ENCODE results near the gene WDR86. TPM values are rescaled to one million over a fixed set of nuclear protein-coding genes. Genes with fewer than 3 reads are reported as not detected.

WDR86 gene
- total RNA-seq, 1 donor: 1.1 TPM

Small RNA genes lying within 50 kb of the gene (small RNA-seq; reads per million reads assigned to genes)
- gene MIR3907: not detected

Other genes starting within 250 kb of the WDR86 start
- gene GBX1, start 242.3 kb downstream of the WDR86 start, total RNA-seq: not detected
- not detected for gene ASB10, start 222.8 kb downstream of the WDR86 start, total RNA-seq
- gene H2BK1, start 199.6 kb downstream of the WDR86 start, total RNA-seq: not detected
- 32.3 TPM for gene ABCF2, start 182.8 kb downstream of the WDR86 start, total RNA-seq
- 95.3 TPM for gene CHPF2, start 177.6 kb downstream of the WDR86 start, total RNA-seq
- 8.3 TPM for gene SMARCD3, start 161.3 kb downstream of the WDR86 start, total RNA-seq
- gene NUB1, start 68.2 kb downstream of the WDR86 start, total RNA-seq: 33.1 TPM
- not detected for gene CRYGN, start 30.1 kb upstream of the WDR86 start, total RNA-seq
- 23.2 TPM for gene RHEB, start 109.9 kb upstream of the WDR86 start, total RNA-seq

All from hematopoietic multipotent progenitor cell (in vitro differentiated cells).